HL-60 (cell line): Measurements from ENCODE around the gene RNASE4.

ENCODE experiments used
- CTCF ChIP-seq: IDR thresholded peaks from one replicate; pipeline ENCODE4 v1.5.1; 2011; ENCODE audit warnings: low read length, control low read depth, inconsistent platforms; ENCODE audit not compliant: insufficient read depth
- GABPA ChIP-seq: IDR thresholded peaks from 2 replicates; pipeline ENCODE4 v1.6.1; 2012; ENCODE audit warnings: low read depth
- POLR2AphosphoS5 ChIP-seq: IDR thresholded peaks from 2 replicates; pipeline ENCODE4 v1.6.1; 2012; ENCODE audit warnings: low read depth
- REST ChIP-seq: IDR thresholded peaks from 2 replicates; pipeline ENCODE4 v1.6.1; 2012; ENCODE audit warnings: low read depth; ENCODE audit not compliant: insufficient replicate concordance
- SPI1 ChIP-seq: IDR thresholded peaks from 2 replicates; pipeline ENCODE4 v1.6.1; 2012; ENCODE audit warnings: low read depth, mild to moderate bottlenecking, borderline replicate concordance

- no peak for TF ChIP-seq CTCF
- TF ChIP-seq POLR2AphosphoS5: no peak
- TF ChIP-seq GABPA: no peak
- no peak for TF ChIP-seq REST
- no peak for TF ChIP-seq SPI1
Observed at GRCh38 chr14:20656274-20656673, 28.1 kb upstream of the RNASE4 start.
